H1 (cell line): ENCODE data around the gene CRYBG3. TPM values are rescaled to one million over a fixed set of nuclear protein-coding genes. Genes with fewer than 3 reads are reported as not detected.

Source experiments
- CTCF ChIA-PET: fragments of 300-600 bp; sonication (Branson Sonifier 250); formaldehyde crosslinking; loops from one replicate; lab custom pipeline; 2021; ENCODE audit not compliant: partially characterized antibody; lab: Charles Lee
- POLR2A ChIA-PET: fragments of 300-600 bp; sonication (Branson Sonifier 250); formaldehyde crosslinking; loops from one replicate; lab custom pipeline; 2021; ENCODE audit warnings: inconsistent platforms; ENCODE audit not compliant: partially characterized antibody; lab: Charles Lee
- DNase-seq, 2 experiments: peaks; one replicate each; pipeline versions ENCODE4 v3.0.0 to v3.0.0-alpha.2; 2010 to 2022; ENCODE audit warnings: low spot score in 2 of 2, low read depth in 1 of 2, mixed read lengths in 1 of 2
- FAIRE-seq: peaks from 2 replicates; lab custom pipeline; 2011; peaks lifted over from hg19 to GRCh38; lab: Jason Lieb, UNC
- H2AFZ ChIP-seq: 2 replicates; pipeline ENCODE4 v1.8.1; 2012; ENCODE audit warnings: low read length, inconsistent platforms
- H2AK5ac ChIP-seq: 2 replicates; pipeline ENCODE4 v1.6.1; 2013; ENCODE audit warnings: low read depth, low read length
- H2BK120ac ChIP-seq: replicated peaks from 2 replicates; pipeline ENCODE3; 2013; ENCODE audit warnings: low read depth, low read length, inconsistent platforms
- H2BK12ac ChIP-seq: 2 replicates; pipeline ENCODE4 v1.6.1; 2013; ENCODE audit warnings: low read depth, low read length
- H2BK15ac ChIP-seq: 2 replicates; pipeline ENCODE4 v1.6.1; 2013; ENCODE audit warnings: low read length
- H2BK20ac ChIP-seq: 2 replicates; pipeline ENCODE4 v1.6.1; 2013; ENCODE audit warnings: low read length
- H2BK5ac ChIP-seq: 2 replicates; pipeline ENCODE4 v1.6.1; 2013; ENCODE audit warnings: low read depth, low read length
- H3K14ac ChIP-seq: 2 replicates; pipeline ENCODE4 v1.6.1; 2013; ENCODE audit warnings: inconsistent platforms; ENCODE audit not compliant: insufficient read length
- H3K18ac ChIP-seq: 2 replicates; pipeline ENCODE4 v1.6.1; 2013; ENCODE audit warnings: low read length; ENCODE audit errors: extremely low read depth
- H3K23ac ChIP-seq: 2 replicates; pipeline ENCODE4 v1.6.1; 2013; ENCODE audit warnings: inconsistent platforms; ENCODE audit not compliant: insufficient read length
- H3K23me2 ChIP-seq: 2 replicates; pipeline ENCODE4 v1.6.1; 2013; ENCODE audit warnings: low read depth, low read length
- H3K27ac ChIP-seq: 2 replicates; pipeline ENCODE4 v1.6.1; 2011; ENCODE audit warnings: low read depth, low read length, inconsistent platforms
- H3K27me3 ChIP-seq, 4 experiments: replicated peaks in 1 of 4; 1 replicate in 1 of 4; 2 replicates in 3 of 4; pipeline versions ENCODE4 v1.6.1 to v1.8.1; 2011 to 2013; ENCODE audit warnings: low read length in 3 of 4, mild to moderate bottlenecking in 3 of 4, inconsistent platforms in 2 of 4, mixed read lengths in 2 of 4, moderate library complexity in 1 of 4; ENCODE audit not compliant: control insufficient read depth in 3 of 4, insufficient read depth in 3 of 4; ENCODE audit errors: extremely low read depth in 1 of 4
- H3K36me3 ChIP-seq, 4 experiments: 2 replicates each; pipeline versions ENCODE4 v1.6.1 to v1.8.1; 2011 to 2013; ENCODE audit warnings: mild to moderate bottlenecking in 4 of 4, low read length in 3 of 4, moderate library complexity in 2 of 4, control low read depth in 1 of 4, inconsistent platforms in 1 of 4; ENCODE audit not compliant: insufficient read depth in 4 of 4, control insufficient read depth in 2 of 4
- H3K4ac ChIP-seq: replicated peaks from 2 replicates; pipeline ENCODE3; 2013; ENCODE audit warnings: low read length, low read depth, mixed read lengths, inconsistent platforms; ENCODE audit not compliant: insufficient read length
- H3K4me1 ChIP-seq, 4 experiments: replicated peaks in 1 of 4; 1 replicate in 1 of 4; 2 replicates in 3 of 4; pipeline versions ENCODE4 v1.6.1 to v1.8.1; 2011 to 2013; ENCODE audit warnings: low read length in 3 of 4, inconsistent platforms in 2 of 4, mixed read lengths in 1 of 4; ENCODE audit not compliant: insufficient read depth in 4 of 4, control insufficient read depth in 3 of 4
- H3K4me2 ChIP-seq, 2 experiments: 2 replicates each; pipeline versions ENCODE4 v1.6.1 to v1.8.1; 2011 to 2013; ENCODE audit warnings: low read depth in 2 of 2, low read length in 2 of 2, control low read depth in 1 of 2, inconsistent platforms in 1 of 2, mild to moderate bottlenecking in 1 of 2; ENCODE audit not compliant: insufficient read depth in 1 of 2
- H3K4me3 ChIP-seq, 4 experiments: fragments of 200-600, 300-600 bp in 1 of 4; sonication (generic), shearing (Covaris generic), sonication (Bioruptor Twin) in 1 of 4; 2 replicates each; pipeline versions ENCODE4 v1.5.1 to v1.8.1; 2011 to 2016; ENCODE audit warnings: low read length in 4 of 4, low read depth in 3 of 4, control low read depth in 2 of 4, inconsistent platforms in 2 of 4, mild to moderate bottlenecking in 2 of 4, mixed read lengths in 1 of 4, moderate library complexity in 1 of 4; ENCODE audit not compliant: insufficient read depth in 2 of 4; ENCODE audit errors: extremely low read depth in 1 of 4
- H3K56ac ChIP-seq: replicated peaks from 2 replicates; pipeline ENCODE3; 2013; ENCODE audit warnings: low read depth, mild to moderate bottlenecking, mixed read lengths, low read length, inconsistent platforms; ENCODE audit not compliant: insufficient read length
- H3K79me1 ChIP-seq: 2 replicates; pipeline ENCODE4 v1.6.1; 2013; ENCODE audit warnings: low read depth, low read length, control low read depth
- H3K79me2 ChIP-seq, 2 experiments: 2 replicates each; pipeline versions ENCODE4 v1.6.1 to v1.8.1; 2012 to 2013; ENCODE audit warnings: low read length in 2 of 2, mild to moderate bottlenecking in 2 of 2, inconsistent platforms in 1 of 2; ENCODE audit not compliant: insufficient read depth in 2 of 2, control insufficient read depth in 1 of 2
- H3K9ac ChIP-seq, 4 experiments: replicated peaks in 1 of 4; 1 replicate in 1 of 4; 2 replicates in 3 of 4; pipeline versions ENCODE4 v1.6.1 to v1.8.1; 2011 to 2013; ENCODE audit warnings: low read depth in 3 of 4, low read length in 3 of 4, control low read depth in 2 of 4, mild to moderate bottlenecking in 2 of 4, moderate library complexity in 2 of 4, inconsistent platforms in 1 of 4; ENCODE audit errors: extremely low read depth in 1 of 4
- H3K9me3 ChIP-seq, 2 experiments: 2 replicates each; pipeline versions ENCODE4 v1.6.1 to v1.8.1; 2012 to 2013; ENCODE audit warnings: mild to moderate bottlenecking in 2 of 2, moderate library complexity in 2 of 2, control low read depth in 1 of 2, inconsistent platforms in 1 of 2, low read depth in 1 of 2, low read length in 1 of 2, mixed read lengths in 1 of 2; ENCODE audit not compliant: insufficient read depth in 2 of 2
- H4K20me1 ChIP-seq, 2 experiments: replicated peaks in 1 of 2; 2 replicates each; pipeline versions ENCODE3 to v1.8.1; 2011 to 2013; ENCODE audit warnings: inconsistent platforms in 2 of 2, low read length in 2 of 2, mild to moderate bottlenecking in 1 of 2; ENCODE audit not compliant: insufficient read depth in 2 of 2, control insufficient read depth in 1 of 2
- H4K5ac ChIP-seq: 2 replicates; pipeline ENCODE4 v1.6.1; 2013; ENCODE audit warnings: low read length, low read depth, mixed read lengths, inconsistent platforms; ENCODE audit not compliant: insufficient read length
- H4K8ac ChIP-seq: 2 replicates; pipeline ENCODE4 v1.8.0; 2013; ENCODE audit warnings: mild to moderate bottlenecking, moderate library complexity, low read length, inconsistent platforms; ENCODE audit not compliant: insufficient read depth; ENCODE audit errors: extremely low read depth
- H4K91ac ChIP-seq: replicated peaks from 2 replicates; pipeline ENCODE3; 2013; ENCODE audit warnings: low read length, mixed read lengths, inconsistent platforms; ENCODE audit not compliant: insufficient read length
- CTBP2 ChIP-seq: IDR thresholded peaks from 2 replicates; pipeline ENCODE4 v1.7.0; 2011; ENCODE audit warnings: borderline replicate concordance, mild to moderate bottlenecking, moderate library complexity, mixed read lengths, low read length; ENCODE audit not compliant: insufficient read depth, insufficient read length
- KDM4A ChIP-seq: IDR thresholded peaks from one replicate; pipeline ENCODE4 v1.7.1; 2012; ENCODE audit warnings: low read depth, mild to moderate bottlenecking, moderate library complexity, low read length, inconsistent platforms; ENCODE audit not compliant: severe bottlenecking
- NRF1 ChIP-seq: IDR thresholded peaks from 2 replicates; pipeline ENCODE4 v1.6.1; 2011; ENCODE audit warnings: mild to moderate bottlenecking, low read depth, low read length, improper control_type of control experiment
- POLR2AphosphoS5 ChIP-seq: IDR thresholded peaks from 2 replicates; pipeline ENCODE4 v1.6.1; 2011; ENCODE audit warnings: low read depth, low read length
- SP2 ChIP-seq: IDR thresholded peaks from 2 replicates; pipeline ENCODE4 v1.6.1; 2012; ENCODE audit warnings: mild to moderate bottlenecking, low read length, inconsistent platforms
- SRF ChIP-seq: IDR thresholded peaks from 2 replicates; pipeline ENCODE4 v1.6.1; 2011; ENCODE audit warnings: mild to moderate bottlenecking, low read depth, low read length, moderate library complexity
- TAF1 ChIP-seq: IDR thresholded peaks from 2 replicates; pipeline ENCODE4 v1.6.1; 2011; ENCODE audit warnings: mild to moderate bottlenecking, low read depth, low read length
- TAF7 ChIP-seq: optimal IDR thresholded peaks from 2 replicates; pipeline ENCODE3; 2011; ENCODE audit warnings: low read depth, mild to moderate bottlenecking, inconsistent platforms, low read length, moderate library complexity, borderline replicate concordance
- ZNF274 ChIP-seq: IDR thresholded peaks from 2 replicates; pipeline ENCODE4 v1.7.0; 2012; ENCODE audit warnings: low read length, borderline replicate concordance; ENCODE audit errors: extremely low read depth
- WGBS, 2 experiments: shearing (Covaris generic) in 1 of 2; methylation state at CpG; one replicate each; pipeline versions ENCODE4 v1.1.6 to v1.1.7; 2013 to 2015; ENCODE audit warnings: low lambda C conversion rate in 2 of 2, mixed read lengths in 2 of 2, inconsistent platforms in 1 of 2, low coverage in 1 of 2, missing lambda C conversion rate in 1 of 2; ENCODE audit not compliant: insufficient replicate concordance in 2 of 2, insufficient coverage in 1 of 2, insufficient read length in 1 of 2; ENCODE audit errors: extremely low coverage in 1 of 2, missing lambda C conversion rate in 1 of 2; 5-methylcytosine and 5-hydroxymethylcytosine counted together
- polyA plus RNA-seq, 7 experiments: library from polyadenylated mRNA; depleted of rRNA in 3 of 7; stranded (reverse) in 5 of 7; unstranded in 2 of 7; fragments of >200 nt in 5 of 7; fragments of 200-250 nt in 2 of 7; gene quantifications; 1 replicate in 5 of 7; 2 replicates in 1 of 7; 4 replicates in 1 of 7; pipeline versions ENCODE4 v1.2.1 to v1.2.3, GENCODE V29; 2011 to 2013; ENCODE audit warnings: missing spikeins in 2 of 7, mixed read lengths in 2 of 7
- total RNA-seq: library from RNA; stranded (reverse); fragmentation: NEBNext Ultra II Directional; extraction: Animal tissue kit (Norgen Biotek cat#: 25700); gene quantifications from 2 replicates; pipeline ENCODE4 v1.2.1, GENCODE V29; 2021
- TF ChIP-seq, protein P1 (sequence below): IDR thresholded peaks from 2 replicates; pipeline ENCODE4 v1.6.1; 2011; ENCODE audit warnings: low read depth, mild to moderate bottlenecking, low read length; ENCODE audit not compliant: insufficient read depth

The CRYBG3 gene
- total and polyA plus RNA-seq, 2 of the 8 experiments (the other 6 are each of a cell fraction or from before 2014, with no cell fraction given), result 2.1 to 8.0 TPM

GRCh38 chr3:97911459-97911858 is 89.6 kb downstream of the CRYBG3 start:
- no peak overlapping the region for H2BK5ac ChIP-seq
- H3K27ac ChIP-seq, result no peak overlapping the region
- no peaks in the 10 kb centered on the region for H4K20me1 ChIP-seq
- no peak overlapping the region for H2BK12ac ChIP-seq
- no peaks in the 10 kb centered on the region for H3K27me3 ChIP-seq
- H2BK120ac ChIP-seq, result no peak overlapping the region
- peaks cover 0 to 3% (median 0%) of the 10 kb centered on the region in 4 experiments; a peak in 1 of 7 replicates for H3K4me1 ChIP-seq
- no peak overlapping the region for H4K91ac ChIP-seq
- H3K56ac ChIP-seq, result no peak overlapping the region
- no peaks in the 10 kb centered on the region for H3K79me2 ChIP-seq
- DNase-seq (no peak), FAIRE-seq (no peak)
- H3K14ac ChIP-seq, result no peak overlapping the region
- H3K36me3 ChIP-seq, result no peaks in the 10 kb centered on the region; a peak in 1 of 8 replicates
- 91% methylated on average over 3 of the region's 3 CpGs; no CpG with 5 or more reads in 1 of the 2 experiments for WGBS, 2 experiments
- H2BK15ac ChIP-seq, result no peak overlapping the region
- TF ChIP-seq SRF (no peak), CTBP2 (no peak), ZNF274 (no peak), TAF7 (no peak), SP2 (no peak), NRF1 (no peak), KDM4A (no peak), POLR2AphosphoS5 (no peak), TAF1 (no peak)
- TF ChIP-seq, protein P1, sequence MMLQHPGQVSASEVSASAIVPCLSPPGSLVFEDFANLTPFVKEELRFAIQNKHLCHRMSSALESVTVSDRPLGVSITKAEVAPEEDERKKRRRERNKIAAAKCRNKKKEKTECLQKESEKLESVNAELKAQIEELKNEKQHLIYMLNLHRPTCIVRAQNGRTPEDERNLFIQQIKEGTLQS, result no peak
- H3K4me2 ChIP-seq, result no peak overlapping the region
- H2BK20ac ChIP-seq, result no peak overlapping the region
- H3K4me3 ChIP-seq, result no peak overlapping the region
- no peak overlapping the region for H3K4ac ChIP-seq
- no peak overlapping the region for H2AFZ ChIP-seq
- H4K5ac ChIP-seq, result no peak overlapping the region
- H4K8ac ChIP-seq, result no peak overlapping the region
- H2AK5ac ChIP-seq, result no peak overlapping the region
- H3K23me2 ChIP-seq, result no peaks in the 10 kb centered on the region
- ChIA-PET POLR2A (interaction anchor here (1.3 kb wide), 1 partner anchor 21 kb away, joined by 3 read pairs; no protein-coding TSS in a partner anchor), CTCF (interaction anchor here (1.1 to 1.3 kb wide), 2 partner anchors 47 to 57 kb away, joined by 3 read pairs; no protein-coding TSS in a partner anchor)
- no peak overlapping the region for H3K23ac ChIP-seq
- H3K18ac ChIP-seq, result no peak overlapping the region
- no peak overlapping the region for H3K9ac ChIP-seq
- H3K79me1 ChIP-seq, result no peaks in the 10 kb centered on the region
- no peaks in the 10 kb centered on the region for H3K9me3 ChIP-seq
